Mesothelial cell of epicardium (in vitro differentiated cells): ENCODE results near the gene SPDL1. TPM values are rescaled to one million over a fixed set of nuclear protein-coding genes. Genes with fewer than 3 reads are reported as not detected.

Source experiments
- DNase-seq, 2 experiments: peaks; one replicate each; pipeline ENCODE4 v3.0.0; 2021; ENCODE audit warnings: low spot score in 2 of 2; ENCODE audit not compliant: unreplicated experiment in 2 of 2
- H3K27ac Mint-ChIP-seq: 2 replicates; pipeline ENCODE4 v1.8.0; 2021; ENCODE audit warnings: mixed read lengths
- H3K27me3 Mint-ChIP-seq: 2 replicates; pipeline ENCODE4 v1.8.0; 2021; ENCODE audit warnings: low read depth, mixed read lengths
- H3K36me3 Mint-ChIP-seq: 2 replicates; pipeline ENCODE4 v1.8.0; 2021; ENCODE audit warnings: mixed read lengths
- H3K4me1 Mint-ChIP-seq: 2 replicates; pipeline ENCODE4 v1.8.0; 2021; ENCODE audit warnings: mixed read lengths
- H3K4me3 Mint-ChIP-seq: 2 replicates; pipeline ENCODE4 v1.8.0; 2021; ENCODE audit warnings: mild to moderate bottlenecking, moderate library complexity, mixed read lengths
- H3K9me3 Mint-ChIP-seq: 2 replicates; pipeline ENCODE4 v1.8.0; 2021; ENCODE audit warnings: mixed read lengths
- total RNA-seq: library from RNA; stranded (reverse); gene quantifications from 3 replicates; pipeline ENCODE4 v1.2.1, GENCODE V29; 2021
- TF ChIP-seq, protein P1 (sequence below): fragments of 200-600 bp; sonication (generic); IDR thresholded peaks from one replicate; pipeline ENCODE4 v1.5.0; 2021; ENCODE audit warnings: antibody characterized with exemption; ENCODE audit not compliant: unreplicated experiment

SPDL1 gene
- total RNA-seq, 1 donor from 2014 or later, result 22.6 TPM

DNA sequence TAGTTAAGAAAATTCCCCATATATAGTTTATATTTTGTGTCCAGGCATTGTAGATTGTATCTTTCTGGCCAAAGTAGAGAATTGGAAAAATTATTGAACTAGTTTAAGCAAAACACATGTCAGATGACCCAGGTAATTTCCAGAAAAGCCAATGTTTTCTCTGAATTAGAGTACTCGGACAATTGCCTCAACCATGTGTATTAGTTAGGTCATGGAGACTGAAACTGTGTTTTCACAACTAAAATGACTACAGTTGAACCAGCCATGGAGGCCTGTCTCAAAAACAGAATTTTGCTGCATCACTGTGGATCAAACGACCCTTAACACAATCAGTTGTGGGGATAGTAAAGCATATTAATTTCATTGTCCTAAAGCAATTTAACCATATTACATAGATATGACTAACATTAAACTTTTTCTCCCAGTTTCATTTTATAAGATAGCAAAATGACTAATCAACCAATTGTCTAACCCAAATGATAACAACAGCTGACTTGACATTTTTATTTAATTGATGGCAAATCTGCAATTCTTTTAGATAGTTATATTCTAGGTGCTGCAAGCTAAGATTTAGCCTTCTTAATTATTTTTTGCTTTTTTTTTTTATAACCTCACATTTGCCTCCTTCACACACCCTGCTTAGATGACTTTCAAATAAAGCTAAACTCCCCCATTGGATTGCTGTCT lies 39.2 kb upstream of the SPDL1 start:
- H3K4me3 Mint-ChIP-seq, result no peak overlapping the region
- peaks cover 31% of the 10 kb centered on the region for H3K27me3 Mint-ChIP-seq
- no peaks in the 10 kb centered on the region for H3K36me3 Mint-ChIP-seq
- DNase-seq, result no peak
- H3K27ac Mint-ChIP-seq, result no peak overlapping the region
- TF ChIP-seq, protein P1, sequence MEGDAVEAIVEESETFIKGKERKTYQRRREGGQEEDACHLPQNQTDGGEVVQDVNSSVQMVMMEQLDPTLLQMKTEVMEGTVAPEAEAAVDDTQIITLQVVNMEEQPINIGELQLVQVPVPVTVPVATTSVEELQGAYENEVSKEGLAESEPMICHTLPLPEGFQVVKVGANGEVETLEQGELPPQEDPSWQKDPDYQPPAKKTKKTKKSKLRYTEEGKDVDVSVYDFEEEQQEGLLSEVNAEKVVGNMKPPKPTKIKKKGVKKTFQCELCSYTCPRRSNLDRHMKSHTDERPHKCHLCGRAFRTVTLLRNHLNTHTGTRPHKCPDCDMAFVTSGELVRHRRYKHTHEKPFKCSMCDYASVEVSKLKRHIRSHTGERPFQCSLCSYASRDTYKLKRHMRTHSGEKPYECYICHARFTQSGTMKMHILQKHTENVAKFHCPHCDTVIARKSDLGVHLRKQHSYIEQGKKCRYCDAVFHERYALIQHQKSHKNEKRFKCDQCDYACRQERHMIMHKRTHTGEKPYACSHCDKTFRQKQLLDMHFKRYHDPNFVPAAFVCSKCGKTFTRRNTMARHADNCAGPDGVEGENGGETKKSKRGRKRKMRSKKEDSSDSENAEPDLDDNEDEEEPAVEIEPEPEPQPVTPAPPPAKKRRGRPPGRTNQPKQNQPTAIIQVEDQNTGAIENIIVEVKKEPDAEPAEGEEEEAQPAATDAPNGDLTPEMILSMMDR, result no peak
- peaks cover 9% of the 10 kb centered on the region for H3K4me1 Mint-ChIP-seq
- H3K9me3 Mint-ChIP-seq, result peaks cover 7% of the 10 kb centered on the region

DNA sequence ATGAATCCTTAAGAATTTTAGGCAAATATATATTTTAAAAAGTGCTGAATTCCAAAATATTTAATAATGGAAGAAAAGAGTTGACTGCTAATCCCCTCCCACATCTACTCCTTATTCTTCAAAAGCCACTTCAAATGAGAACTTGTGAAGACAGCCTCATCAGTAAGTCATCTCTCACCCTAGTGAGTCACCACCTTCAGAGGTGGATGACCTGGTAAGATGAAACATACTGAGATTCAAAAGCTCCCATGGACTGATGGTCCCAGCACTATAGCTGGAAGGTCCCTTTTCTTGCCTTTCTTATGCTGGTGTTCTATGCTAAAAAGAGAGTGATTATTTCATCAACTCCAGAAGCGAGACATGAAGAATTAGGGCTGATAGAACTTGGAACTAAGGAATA lies 37.8 kb upstream of the SPDL1 start:
- TF ChIP-seq, protein P1, result no peak
- Mint-ChIP-seq H3K27me3 (peaks cover 43% of the 10 kb centered on the region), H3K4me1 (peaks cover 14% of the 10 kb centered on the region), H3K9me3 (peaks cover 7% of the 10 kb centered on the region), H3K4me3 (no peak overlapping the region), H3K27ac (no peak overlapping the region), H3K36me3 (no peaks in the 10 kb centered on the region)
- no peak for DNase-seq

DNA sequence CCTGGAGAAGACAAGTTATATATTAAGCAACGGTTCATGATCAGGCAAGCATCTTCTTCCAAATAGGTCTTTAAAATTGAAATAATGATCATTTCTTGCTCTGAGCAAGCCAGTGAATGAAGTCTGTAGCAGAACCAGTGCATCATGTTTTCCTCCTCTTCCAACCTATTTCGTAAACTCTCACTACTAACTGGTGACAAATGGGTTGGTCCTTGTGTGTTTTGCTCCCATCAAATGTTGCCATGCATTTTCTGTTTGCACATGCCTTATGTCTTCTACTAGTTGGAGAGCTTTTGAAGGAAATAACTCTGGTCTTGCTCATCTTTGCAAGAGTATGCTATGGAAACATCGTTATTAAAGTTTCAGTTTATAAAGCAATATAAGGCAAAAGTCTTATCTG lies 37.2 kb upstream of the SPDL1 start:
- Mint-ChIP-seq H3K36me3 (no peaks in the 10 kb centered on the region), H3K4me1 (peaks cover 14% of the 10 kb centered on the region), H3K27me3 (peaks cover 48% of the 10 kb centered on the region), H3K9me3 (peaks cover 3% of the 10 kb centered on the region), H3K4me3 (no peak overlapping the region), H3K27ac (no peak overlapping the region)
- no peak for DNase-seq
- TF ChIP-seq, protein P1, result no peak

DNA sequence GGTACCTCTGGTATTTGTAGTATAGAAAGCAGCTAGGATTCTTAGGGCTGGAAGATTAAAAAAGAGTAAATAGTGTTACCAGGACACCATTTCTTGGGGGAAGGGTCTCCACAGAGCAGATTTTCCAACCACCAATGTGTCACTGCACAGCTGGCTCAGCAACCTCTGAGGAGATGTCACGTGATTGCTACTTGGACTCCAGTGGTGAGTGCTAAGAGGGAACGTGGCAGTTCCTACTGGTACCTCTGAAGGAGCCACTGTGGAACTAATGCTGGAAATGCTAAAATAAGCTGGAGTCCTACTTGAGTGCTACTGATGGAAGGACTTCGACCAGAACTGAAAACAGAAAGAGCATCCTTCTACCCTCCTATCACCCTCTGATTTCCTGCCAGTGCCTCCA lies 36.1 kb upstream of the SPDL1 start:
- no peak overlapping the region for H3K27ac Mint-ChIP-seq
- TF ChIP-seq, protein P1, result no peak
- H3K4me3 Mint-ChIP-seq, result no peak overlapping the region
- H3K36me3 Mint-ChIP-seq, result no peaks in the 10 kb centered on the region
- DNase-seq, result no peak
- H3K4me1 Mint-ChIP-seq, result peaks cover 14% of the 10 kb centered on the region
- H3K27me3 Mint-ChIP-seq, result peaks cover 56% of the 10 kb centered on the region
- no peaks in the 10 kb centered on the region for H3K9me3 Mint-ChIP-seq

DNA sequence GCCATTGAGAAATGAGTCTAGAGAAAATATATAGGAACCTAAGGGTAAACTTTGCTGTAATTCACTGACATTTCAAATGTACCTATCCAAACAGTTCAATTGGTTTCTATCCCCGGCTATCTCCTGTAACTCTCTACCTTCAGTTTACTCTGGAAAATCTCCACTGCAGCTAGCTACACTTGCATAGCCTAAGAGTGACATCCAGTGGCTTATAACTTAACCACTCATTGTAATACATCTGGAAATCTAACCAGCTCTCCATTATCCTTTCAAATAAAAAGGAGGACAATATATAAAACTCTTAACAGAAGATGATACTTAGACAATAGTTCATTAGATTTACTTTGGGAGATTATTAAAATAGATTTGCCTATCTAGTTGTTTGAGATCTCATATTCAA lies 35.3 kb upstream of the SPDL1 start:
- no peak for DNase-seq
- peaks cover 62% of the 10 kb centered on the region for H3K27me3 Mint-ChIP-seq
- no peak overlapping the region for H3K4me3 Mint-ChIP-seq
- H3K27ac Mint-ChIP-seq, result no peak overlapping the region
- peaks cover 8% of the 10 kb centered on the region for H3K9me3 Mint-ChIP-seq
- peaks cover 14% of the 10 kb centered on the region for H3K4me1 Mint-ChIP-seq
- H3K36me3 Mint-ChIP-seq, result no peaks in the 10 kb centered on the region
- TF ChIP-seq, protein P1, result no peak
